K562 (cell line): ENCODE results near the gene CYLD. TPM values are rescaled to one million over a fixed set of nuclear protein-coding genes. Genes with fewer than 3 reads are reported as not detected.

Source experiments
- C11orf30 ChIP-seq: fragments of 450-650 bp; IDR thresholded peaks from 2 replicates; pipeline ENCODE4 v1.6.1; 2016; ENCODE audit warnings: low read depth, mild to moderate bottlenecking
- FOXK1 ChIP-seq: sonication (generic); formaldehyde crosslinking; IDR thresholded peaks from 2 replicates; pipeline ENCODE4 v1.8.0; 2022; ENCODE audit warnings: missing genetic modification reagents, mild to moderate bottlenecking, borderline replicate concordance
- GATA2 ChIP-seq: sonication (generic); formaldehyde crosslinking; IDR thresholded peaks from 2 replicates; pipeline ENCODE4 v1.4.0; 2020; ENCODE audit warnings: mild to moderate bottlenecking, missing genetic modification reagents
- NONO ChIP-seq, 2 experiments: fragments of 200-400 bp in 1 of 2; fragments of 450-650 bp in 1 of 2; formaldehyde crosslinking in 1 of 2; IDR thresholded peaks; 2 replicates each; pipeline ENCODE4 v1.6.1; 2017; ENCODE audit warnings: low read depth in 2 of 2, mild to moderate bottlenecking in 2 of 2, moderate library complexity in 2 of 2, low read length in 1 of 2
- PML ChIP-seq: IDR thresholded peaks from 2 replicates; pipeline ENCODE4 v1.6.1; 2012; ENCODE audit warnings: low read length, inconsistent platforms
- RAD21 ChIP-seq, 2 experiments: fragments of 250-450 bp in 1 of 2; fragments of 450-650 bp in 1 of 2; sonication (Bioruptor Pico) in 1 of 2; formaldehyde crosslinking in 1 of 2; IDR thresholded peaks in 1 of 2; conservative IDR thresholded peaks in 1 of 2; 2 replicates each; pipeline versions ENCODE4 v1.4.0 to v1.8.0; 2020 to 2022; ENCODE audit warnings: mild to moderate bottlenecking in 2 of 2, moderate library complexity in 1 of 2
- SETDB1 ChIP-seq: IDR thresholded peaks from one replicate; pipeline ENCODE4 v1.6.1; 2012; ENCODE audit warnings: low read length, control low read depth, inconsistent platforms
- ZNF263 ChIP-seq: sonication (generic); formaldehyde crosslinking; IDR thresholded peaks from 2 replicates; pipeline ENCODE4 v1.8.0; 2022; ENCODE audit warnings: mild to moderate bottlenecking, missing genetic modification reagents, borderline replicate concordance
- polyA plus RNA-seq, 8 experiments: library from polyadenylated mRNA; depleted of rRNA in 4 of 8; stranded (reverse) in 5 of 8; unstranded in 3 of 8; fragments of >200 nt; fragmentation: Nextera tagmentation in 2 of 8; fragmentation: Illumina TruSeq in 1 of 8; extraction: Ambion mirVana in 2 of 8; extraction: Trizol in 1 of 8; gene quantifications; 2 replicates each; pipeline versions ENCODE4 v1.2.1 to v1.2.3, GENCODE V29; 2011 to 2014; ENCODE audit warnings: inconsistent platforms in 1 of 8, missing spikeins in 1 of 8
- total RNA-seq, 7 experiments: library from RNA; depleted of rRNA in 6 of 7; stranded (reverse); fragments of >200 nt in 6 of 7; fragmentation: Illumina TruSeq in 2 of 7; extraction: Trizol in 2 of 7; gene quantifications; 2 replicates each; pipeline versions ENCODE4 v1.2.1 to v1.2.3, GENCODE V29; 2011 to 2021; ENCODE audit warnings: low replicate concordance in 1 of 7
- TF ChIP-seq, protein P1 (sequence below): fragments of 450-650 bp; formaldehyde crosslinking; IDR thresholded peaks from 2 replicates; pipeline ENCODE4 v1.4.0; 2020; ENCODE audit warnings: mild to moderate bottlenecking
- TF ChIP-seq, protein P2 (sequence below), 3 experiments: fragments of 200-800 bp in 1 of 3; sonication (Bioruptor generic) in 1 of 3; sonication (generic) in 1 of 3; formaldehyde crosslinking in 1 of 3; IDR thresholded peaks; 2 replicates each; pipeline versions ENCODE4 v1.6.1 to v1.8.0; 2016 to 2022; ENCODE audit warnings: mild to moderate bottlenecking in 2 of 3, missing compliant biosample characterization in 2 of 3, missing genetic modification characterization in 2 of 3, missing genetic modification reagents in 1 of 3
- TF ChIP-seq, protein P3 (sequence below): fragments of 250-450 bp; sonication (Bioruptor Pico); IDR thresholded peaks from 2 replicates; pipeline ENCODE4 v1.5.0; 2021; ENCODE audit warnings: mild to moderate bottlenecking, moderate library complexity
- TF ChIP-seq, protein P4 (sequence below): fragments of 250-450 bp; sonication (Bioruptor Pico); IDR thresholded peaks from 2 replicates; pipeline ENCODE4 v1.8.0; 2021; ENCODE audit warnings: mild to moderate bottlenecking, moderate library complexity
- TF ChIP-seq, protein P5 (sequence below): fragments of 450-650 bp; IDR thresholded peaks from 2 replicates; pipeline ENCODE4 v1.6.1; 2014; ENCODE audit warnings: low read depth, mild to moderate bottlenecking, moderate library complexity, borderline replicate concordance
- TF ChIP-seq, protein P6 (sequence below): fragments of 450-650 bp; IDR thresholded peaks from 2 replicates; pipeline ENCODE4 v1.6.1; 2016; ENCODE audit warnings: borderline replicate concordance

Gene CYLD
- total and polyA plus RNA-seq, 9 of the 15 experiments (the other 6 are each of a cell fraction or from before 2014, with no cell fraction given), result 3.4 to 7.4 (median 5.3) TPM

DNA sequence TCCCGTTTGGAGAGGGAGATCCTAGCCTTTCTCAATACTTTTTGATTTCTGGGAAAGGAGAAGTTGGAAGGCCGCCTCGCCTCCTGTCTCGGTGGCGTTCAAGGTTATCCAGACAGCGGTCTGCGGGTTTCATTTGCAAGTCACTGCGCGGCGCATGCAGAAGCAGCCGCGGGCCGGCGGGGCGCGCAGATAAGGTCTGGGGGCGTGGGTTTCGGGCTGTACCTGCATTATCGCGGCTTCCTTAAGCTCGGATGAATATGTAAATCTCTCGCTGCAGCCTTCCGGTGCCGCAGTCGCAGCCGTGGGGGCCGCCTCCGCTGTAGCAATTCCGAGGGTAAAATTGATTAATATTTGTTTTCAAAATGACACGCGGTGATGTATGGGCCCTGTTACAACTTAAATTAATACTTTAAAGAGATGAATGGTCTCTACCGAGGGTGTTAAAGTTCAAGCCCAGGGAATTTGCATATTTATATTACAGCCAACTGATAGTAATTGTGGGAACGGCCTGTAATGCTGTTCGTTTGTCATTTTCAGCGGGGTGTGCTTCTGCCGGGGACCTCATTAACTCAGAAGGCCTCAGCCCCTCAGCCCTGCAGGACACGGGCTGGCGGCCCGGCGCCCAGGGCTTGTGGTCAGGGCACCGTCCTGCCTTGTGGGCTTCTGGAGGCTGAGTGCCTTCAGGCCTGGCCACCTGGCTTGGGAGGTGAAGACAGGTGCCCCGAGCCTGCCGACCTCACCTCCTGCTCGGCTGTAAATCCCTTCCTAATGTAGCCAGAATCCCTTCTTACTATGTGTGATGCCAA, 99.4 kb downstream of the CYLD start (continued):
- TF ChIP-seq, protein P1, sequence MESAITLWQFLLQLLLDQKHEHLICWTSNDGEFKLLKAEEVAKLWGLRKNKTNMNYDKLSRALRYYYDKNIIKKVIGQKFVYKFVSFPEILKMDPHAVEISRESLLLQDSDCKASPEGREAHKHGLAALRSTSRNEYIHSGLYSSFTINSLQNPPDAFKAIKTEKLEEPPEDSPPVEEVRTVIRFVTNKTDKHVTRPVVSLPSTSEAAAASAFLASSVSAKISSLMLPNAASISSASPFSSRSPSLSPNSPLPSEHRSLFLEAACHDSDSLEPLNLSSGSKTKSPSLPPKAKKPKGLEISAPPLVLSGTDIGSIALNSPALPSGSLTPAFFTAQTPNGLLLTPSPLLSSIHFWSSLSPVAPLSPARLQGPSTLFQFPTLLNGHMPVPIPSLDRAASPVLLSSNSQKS (CRISPR knock-in tag), result no peak
- TF ChIP-seq, protein P2, sequence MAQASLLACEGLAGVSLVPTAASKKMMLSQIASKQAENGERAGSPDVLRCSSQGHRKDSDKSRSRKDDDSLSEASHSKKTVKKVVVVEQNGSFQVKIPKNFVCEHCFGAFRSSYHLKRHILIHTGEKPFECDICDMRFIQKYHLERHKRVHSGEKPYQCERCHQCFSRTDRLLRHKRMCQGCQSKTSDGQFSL (CRISPR knock-in tag; IDR thresholded peaks at IDR 0.05), result no peak
- TF ChIP-seq, protein P2 (tag; IDR thresholded peaks at IDR 0.05), result no peak
- TF ChIP-seq SETDB1 (no peak), ZNF263 (no peak), FOXK1 (CRISPR knock-in tag) (no peak), PML (peak; percentile 81; the same call in 1 of the 2 replicates), GATA2 (CRISPR knock-in tag) (peak; percentile 92), NONO (IDR thresholded peaks at IDR 0.05; ENCODE audit: low read depth in 2 of 2, low read length in 1 of 2) (no peak), RAD21 (CRISPR knock-in tag; conservative IDR thresholded peaks at IDR 0.05 in 1 of 2, IDR thresholded peaks at IDR 0.05 in 1 of 2) (no peak), C11orf30 (peak; percentile 83)
- TF ChIP-seq, protein P3, sequence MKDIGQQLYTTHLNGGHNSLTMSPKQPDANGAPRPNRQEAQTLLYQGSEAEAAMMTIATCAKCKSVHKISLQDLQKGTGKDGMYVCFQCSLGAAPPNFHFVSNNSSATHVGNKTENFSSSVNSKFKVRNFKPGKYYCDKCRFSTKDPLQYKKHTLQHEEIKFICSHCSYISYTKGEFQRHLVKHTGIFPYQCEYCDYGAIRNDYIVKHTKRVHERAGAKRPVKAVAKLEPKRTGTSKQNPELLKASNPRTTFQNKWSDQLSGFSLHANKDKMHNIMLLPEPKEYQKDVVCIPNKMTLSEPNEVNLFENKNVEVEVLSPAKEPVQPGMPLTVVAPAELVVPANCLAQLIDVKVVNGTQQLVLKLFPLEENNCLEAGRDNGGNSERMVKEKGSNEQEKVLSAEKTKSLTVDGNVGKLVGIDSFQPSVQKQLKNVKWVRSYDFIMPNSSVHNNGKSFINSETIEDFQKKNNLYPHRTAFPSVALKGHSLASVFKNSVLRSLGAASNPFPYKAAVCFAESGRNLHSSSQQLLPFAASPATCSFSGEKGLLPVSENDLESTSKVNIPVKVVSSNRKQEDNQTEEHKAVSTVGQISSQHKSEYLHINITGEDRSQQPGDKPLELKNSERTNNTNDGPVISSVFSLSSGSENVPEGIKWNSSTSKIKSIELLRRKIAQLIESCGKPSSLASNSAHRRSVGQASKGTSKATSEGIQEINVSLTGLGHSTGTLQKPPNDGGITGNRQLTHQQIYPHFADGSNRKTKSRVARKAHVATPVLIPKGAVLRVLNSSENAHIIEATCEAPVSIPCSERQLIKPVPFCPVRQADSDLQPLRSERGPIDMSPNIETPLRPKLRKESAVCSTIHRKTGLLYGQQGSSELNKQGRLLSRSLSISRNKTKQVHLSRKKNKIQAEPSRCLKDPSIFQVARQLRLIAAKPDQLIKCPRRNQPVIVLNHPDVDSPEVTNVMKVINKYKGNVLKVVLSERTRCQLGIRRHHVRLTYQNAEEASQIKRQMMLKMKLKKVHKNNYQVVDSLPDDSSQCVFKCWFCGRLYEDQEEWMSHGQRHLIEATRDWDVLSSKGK (CRISPR knock-in tag), result no peak
- TF ChIP-seq, protein P4, sequence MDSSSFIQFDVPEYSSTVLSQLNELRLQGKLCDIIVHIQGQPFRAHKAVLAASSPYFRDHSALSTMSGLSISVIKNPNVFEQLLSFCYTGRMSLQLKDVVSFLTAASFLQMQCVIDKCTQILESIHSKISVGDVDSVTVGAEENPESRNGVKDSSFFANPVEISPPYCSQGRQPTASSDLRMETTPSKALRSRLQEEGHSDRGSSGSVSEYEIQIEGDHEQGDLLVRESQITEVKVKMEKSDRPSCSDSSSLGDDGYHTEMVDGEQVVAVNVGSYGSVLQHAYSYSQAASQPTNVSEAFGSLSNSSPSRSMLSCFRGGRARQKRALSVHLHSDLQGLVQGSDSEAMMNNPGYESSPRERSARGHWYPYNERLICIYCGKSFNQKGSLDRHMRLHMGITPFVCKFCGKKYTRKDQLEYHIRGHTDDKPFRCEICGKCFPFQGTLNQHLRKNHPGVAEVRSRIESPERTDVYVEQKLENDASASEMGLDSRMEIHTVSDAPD (CRISPR knock-in tag), result no peak
- TF ChIP-seq, protein P5, sequence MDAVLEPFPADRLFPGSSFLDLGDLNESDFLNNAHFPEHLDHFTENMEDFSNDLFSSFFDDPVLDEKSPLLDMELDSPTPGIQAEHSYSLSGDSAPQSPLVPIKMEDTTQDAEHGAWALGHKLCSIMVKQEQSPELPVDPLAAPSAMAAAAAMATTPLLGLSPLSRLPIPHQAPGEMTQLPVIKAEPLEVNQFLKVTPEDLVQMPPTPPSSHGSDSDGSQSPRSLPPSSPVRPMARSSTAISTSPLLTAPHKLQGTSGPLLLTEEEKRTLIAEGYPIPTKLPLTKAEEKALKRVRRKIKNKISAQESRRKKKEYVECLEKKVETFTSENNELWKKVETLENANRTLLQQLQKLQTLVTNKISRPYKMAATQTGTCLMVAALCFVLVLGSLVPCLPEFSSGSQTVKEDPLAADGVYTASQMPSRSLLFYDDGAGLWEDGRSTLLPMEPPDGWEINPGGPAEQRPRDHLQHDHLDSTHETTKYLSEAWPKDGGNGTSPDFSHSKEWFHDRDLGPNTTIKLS, result peak; percentile 21; the same call in 1 of the 2 replicates
- TF ChIP-seq, protein P6, sequence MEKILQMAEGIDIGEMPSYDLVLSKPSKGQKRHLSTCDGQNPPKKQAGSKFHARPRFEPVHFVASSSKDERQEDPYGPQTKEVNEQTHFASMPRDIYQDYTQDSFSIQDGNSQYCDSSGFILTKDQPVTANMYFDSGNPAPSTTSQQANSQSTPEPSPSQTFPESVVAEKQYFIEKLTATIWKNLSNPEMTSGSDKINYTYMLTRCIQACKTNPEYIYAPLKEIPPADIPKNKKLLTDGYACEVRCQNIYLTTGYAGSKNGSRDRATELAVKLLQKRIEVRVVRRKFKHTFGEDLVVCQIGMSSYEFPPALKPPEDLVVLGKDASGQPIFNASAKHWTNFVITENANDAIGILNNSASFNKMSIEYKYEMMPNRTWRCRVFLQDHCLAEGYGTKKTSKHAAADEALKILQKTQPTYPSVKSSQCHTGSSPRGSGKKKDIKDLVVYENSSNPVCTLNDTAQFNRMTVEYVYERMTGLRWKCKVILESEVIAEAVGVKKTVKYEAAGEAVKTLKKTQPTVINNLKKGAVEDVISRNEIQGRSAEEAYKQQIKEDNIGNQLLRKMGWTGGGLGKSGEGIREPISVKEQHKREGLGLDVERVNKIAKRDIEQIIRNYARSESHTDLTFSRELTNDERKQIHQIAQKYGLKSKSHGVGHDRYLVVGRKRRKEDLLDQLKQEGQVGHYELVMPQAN, result no peak
